Measurements from ENCODE around the gene RFX8. TPM values are rescaled to one million over a fixed set of nuclear protein-coding genes. Genes with fewer than 3 reads are reported as not detected.

The RFX8 gene
- total RNA-seq, 1 donor from 2014 or later, result not detected

DNA sequence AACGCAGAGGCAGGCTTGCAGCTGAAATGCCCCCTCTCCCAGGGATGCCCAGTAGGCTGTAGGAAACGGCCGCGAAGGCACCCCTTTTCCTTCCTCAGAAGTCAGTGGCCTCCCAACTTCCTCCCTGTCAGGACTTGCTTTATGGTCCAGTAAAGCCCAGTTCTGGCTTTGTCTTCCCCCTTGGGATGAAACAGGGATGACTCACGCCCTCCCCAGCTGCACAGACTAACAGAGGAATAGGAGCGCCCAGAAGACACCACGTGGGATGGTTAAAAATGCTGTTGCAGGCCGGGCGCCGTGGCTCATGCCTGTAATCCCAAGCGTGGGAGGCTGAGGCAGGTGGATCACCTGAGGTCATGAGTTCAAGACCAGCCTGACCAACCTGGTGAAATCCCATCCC lies 94.5 kb downstream of the RFX8 start:
- no peak for DNase-seq
- peaks cover 15% of the 10 kb centered on the region for H3K27me3 ChIP-seq (ENCODE audit: low read depth)
- intact Hi-C loops (cut with DNase I), result no loop called here

DNA sequence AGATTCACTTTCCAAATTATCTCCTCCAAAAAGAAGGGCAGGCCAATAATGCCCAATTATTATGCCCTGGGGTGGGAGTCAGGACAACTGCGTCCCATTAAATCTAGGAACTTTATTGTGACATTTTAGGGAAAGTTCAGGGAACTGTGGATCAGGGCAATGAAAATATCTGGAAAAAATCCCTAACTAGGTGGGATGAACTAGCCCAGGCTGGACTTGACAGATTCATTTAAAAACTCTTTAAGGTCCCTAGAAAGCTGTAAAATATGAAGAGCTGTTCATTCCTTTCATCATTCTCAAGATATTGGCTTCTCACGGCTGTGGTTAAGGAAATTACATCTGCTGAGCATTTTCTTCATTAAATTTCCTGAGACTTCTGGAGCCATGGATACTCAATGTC lies 95.8 kb downstream of the RFX8 start:
- Histone ChIP-seq H3K27ac (no peak overlapping the region), H3K27me3 (ENCODE audit: low read depth) (peaks cover 4% of the 10 kb centered on the region), H3K4me3 (no peak overlapping the region), H3K4me1 (no peaks in the 10 kb centered on the region), H3K9me3 (no peaks in the 10 kb centered on the region), H3K36me3 (no peaks in the 10 kb centered on the region)
- ATAC-seq (no peak), DNase-seq (no peak)
- intact Hi-C loops (cut with DNase I), result no loop called here
- TF ChIP-seq CTCF (IDR thresholded peaks at IDR 0.05), result no peak

More for the DNA sequence above, 94.5 kb downstream of the RFX8 start:
- Histone ChIP-seq H3K4me1 (no peaks in the 10 kb centered on the region), H3K4me3 (no peak overlapping the region), H3K36me3 (no peaks in the 10 kb centered on the region), H3K27ac (no peak overlapping the region), H3K9me3 (no peaks in the 10 kb centered on the region)
- peak in 1 of 2 donors; percentile 75 for ATAC-seq
- no peak for TF ChIP-seq CTCF (IDR thresholded peaks at IDR 0.05)

DNA sequence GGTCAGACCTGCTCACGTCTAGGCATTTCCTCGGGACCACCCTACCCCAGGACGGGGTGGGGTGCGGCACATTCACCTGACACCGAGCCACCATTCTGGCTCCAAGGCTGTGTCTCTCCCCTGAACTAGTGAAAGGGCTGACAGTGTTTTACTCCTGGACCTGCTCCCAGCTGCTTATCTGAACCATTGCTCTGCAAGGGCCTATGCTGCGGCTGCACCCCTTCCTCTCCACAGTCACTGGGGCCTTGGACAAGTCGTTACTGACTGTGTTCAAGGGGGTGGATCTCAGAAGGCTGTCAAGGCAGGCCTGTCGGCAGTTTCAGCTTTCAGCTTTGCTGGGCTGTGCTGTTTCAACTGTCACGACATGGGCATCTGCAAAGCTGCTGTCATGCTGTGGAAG lies 99.3 kb downstream of the RFX8 start:
- DNase-seq (no peak), ATAC-seq (no peak)
- H3K4me1 ChIP-seq, result no peaks in the 10 kb centered on the region
- H3K36me3 ChIP-seq, result no peaks in the 10 kb centered on the region
- no peaks in the 10 kb centered on the region for H3K27me3 ChIP-seq (ENCODE audit: low read depth)
- H3K4me3 ChIP-seq, result no peak overlapping the region
- H3K27ac ChIP-seq, result no peak overlapping the region
- intact Hi-C loops (cut with DNase I), result no loop called here
- no peak for TF ChIP-seq CTCF (IDR thresholded peaks at IDR 0.05)
- H3K9me3 ChIP-seq, result no peaks in the 10 kb centered on the region

DNA sequence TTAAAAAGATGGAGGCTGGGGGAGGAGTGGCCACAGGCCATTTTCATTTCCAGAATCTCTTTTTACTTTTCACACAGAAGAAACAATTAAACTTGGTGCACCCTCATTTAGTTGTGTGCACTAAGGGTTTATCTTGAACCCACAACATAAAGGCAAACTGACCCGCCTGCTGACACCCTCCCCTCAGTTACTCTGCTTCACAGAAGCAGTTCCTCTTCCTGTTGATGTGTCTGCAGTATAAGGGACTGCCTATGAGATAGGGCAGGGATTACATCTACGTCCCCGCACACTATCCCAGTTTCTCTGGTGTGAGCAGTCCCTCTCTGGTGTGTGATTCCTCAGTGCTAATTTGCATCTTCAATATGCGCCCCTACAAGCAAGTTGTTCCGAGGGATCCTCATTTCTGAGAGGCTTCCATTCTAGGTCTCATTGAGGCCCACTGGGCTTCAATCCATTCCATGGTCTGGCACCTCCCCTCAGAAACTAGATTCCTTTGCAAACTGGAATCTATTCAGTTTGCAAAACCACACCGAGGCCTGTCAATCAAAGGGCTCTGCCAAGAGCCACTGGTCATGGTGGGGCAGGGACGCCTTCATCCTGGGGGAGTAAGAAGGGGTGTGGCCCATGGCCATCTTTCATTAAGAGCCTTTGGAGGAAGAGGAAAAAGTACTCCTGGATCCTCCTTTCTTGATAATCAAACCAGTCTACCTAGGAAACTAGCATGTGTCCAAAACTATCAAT lies 99.9 kb downstream of the RFX8 start:
- H3K36me3 ChIP-seq, result no peaks in the 10 kb centered on the region
- H3K27me3 ChIP-seq (ENCODE audit: low read depth), result no peaks in the 10 kb centered on the region
- H3K4me1 ChIP-seq, result no peaks in the 10 kb centered on the region
- TF ChIP-seq CTCF (IDR thresholded peaks at IDR 0.05), result no peak
- intact Hi-C loops (cut with DNase I), result no loop called here
- DNase-seq, result no peak
- no peaks in the 10 kb centered on the region for H3K9me3 ChIP-seq
- no peak overlapping the region for H3K4me3 ChIP-seq
- ATAC-seq, result no peak
- H3K27ac ChIP-seq, result no peak overlapping the region

GRCh38 chr2:101372792-101373191 lies 102.1 kb downstream of the RFX8 start:
- DNase-seq, result no peak
- no peaks in the 10 kb centered on the region for H3K4me1 ChIP-seq
- H3K9me3 ChIP-seq, result no peaks in the 10 kb centered on the region
- ATAC-seq, result no peak
- no peaks in the 10 kb centered on the region for H3K36me3 ChIP-seq
- TF ChIP-seq CTCF (IDR thresholded peaks at IDR 0.05), result no peak
- H3K27ac ChIP-seq, result no peak overlapping the region
- no peak overlapping the region for H3K4me3 ChIP-seq
- intact Hi-C loops (cut with DNase I), result no loop called here
- H3K27me3 ChIP-seq (ENCODE audit: low read depth), result no peaks in the 10 kb centered on the region
